Lower lobe of right lung (tissue), 2 donors: ENCODE measurements around the gene ZNF223. TPM values are rescaled to one million over a fixed set of nuclear protein-coding genes. Genes with fewer than 3 reads are reported as not detected.

ENCODE experiments used
- ATAC-seq, 2 donors: fragments of 200-7000 bp; cut with Tn5 transposase; one replicate each; pipeline ENCODE4 v1.9.1; 2020 to 2022; ENCODE audit warnings: mild to moderate bottlenecking in 2 of 2, moderate library complexity in 2 of 2
- DNase-seq: peaks from one replicate; pipeline ENCODE4 v3.0.0-alpha.2; 2020
- H3K27ac ChIP-seq: fragments of 200-600 bp; one replicate; pipeline ENCODE4 v1.8.0; 2022
- H3K27me3 ChIP-seq: fragments of 200-600 bp; one replicate; pipeline ENCODE4 v1.8.0; 2022; ENCODE audit warnings: low read depth
- H3K36me3 ChIP-seq: fragments of 200-600 bp; one replicate; pipeline ENCODE4 v1.8.0; 2022; ENCODE audit warnings: mild to moderate bottlenecking
- H3K4me1 ChIP-seq: fragments of 200-600 bp; one replicate; pipeline ENCODE4 v1.8.0; 2022
- H3K4me3 ChIP-seq: fragments of 200-600 bp; one replicate; pipeline ENCODE4 v1.8.0; 2022; ENCODE audit warnings: mild to moderate bottlenecking
- H3K9me3 ChIP-seq: fragments of 200-600 bp; one replicate; pipeline ENCODE4 v1.8.0; 2022
- intact Hi-C: fragments of 100-400 bp; cut with DNase I; formaldehyde crosslinking; loops from one replicate; pipeline ENCODE4 v1.11.0; 2022
- total RNA-seq: library from RNA; stranded (reverse); fragmentation: NEBNext Ultra II Directional; extraction: Animal tissue kit (Norgen Biotek cat#: 25700); gene quantifications from one replicate; pipeline ENCODE4 v1.2.1, GENCODE V29; 2021
- TF ChIP-seq, protein P1 (sequence below): fragments of 200-600 bp; IDR thresholded peaks from one replicate; pipeline ENCODE4 v1.8.0; 2022; ENCODE audit warnings: antibody characterized with exemption, mild to moderate bottlenecking
- donor health status: DM: no; HTN: yes; CAD: no; lungs with severe emphysema.

Gene ZNF223
- total RNA-seq, 1 donor from 2014 or later, result 5.7 TPM

- Histone ChIP-seq H3K4me1 (peaks cover 13% of the 10 kb centered on the region), H3K27me3 (no peaks in the 10 kb centered on the region), H3K4me3 (peak within 1 kb of the TSS; percentile 81), H3K27ac (peak within 1 kb of the TSS; percentile 57), H3K36me3 (peaks cover 26% of the 10 kb centered on the region), H3K9me3 (peaks cover 20% of the 10 kb centered on the region)
- DNase-seq, result peak; percentile 89
- ATAC-seq, result peak; percentile 98 to 100
- intact Hi-C loops, result no loop called here
- TF ChIP-seq, protein P1, sequence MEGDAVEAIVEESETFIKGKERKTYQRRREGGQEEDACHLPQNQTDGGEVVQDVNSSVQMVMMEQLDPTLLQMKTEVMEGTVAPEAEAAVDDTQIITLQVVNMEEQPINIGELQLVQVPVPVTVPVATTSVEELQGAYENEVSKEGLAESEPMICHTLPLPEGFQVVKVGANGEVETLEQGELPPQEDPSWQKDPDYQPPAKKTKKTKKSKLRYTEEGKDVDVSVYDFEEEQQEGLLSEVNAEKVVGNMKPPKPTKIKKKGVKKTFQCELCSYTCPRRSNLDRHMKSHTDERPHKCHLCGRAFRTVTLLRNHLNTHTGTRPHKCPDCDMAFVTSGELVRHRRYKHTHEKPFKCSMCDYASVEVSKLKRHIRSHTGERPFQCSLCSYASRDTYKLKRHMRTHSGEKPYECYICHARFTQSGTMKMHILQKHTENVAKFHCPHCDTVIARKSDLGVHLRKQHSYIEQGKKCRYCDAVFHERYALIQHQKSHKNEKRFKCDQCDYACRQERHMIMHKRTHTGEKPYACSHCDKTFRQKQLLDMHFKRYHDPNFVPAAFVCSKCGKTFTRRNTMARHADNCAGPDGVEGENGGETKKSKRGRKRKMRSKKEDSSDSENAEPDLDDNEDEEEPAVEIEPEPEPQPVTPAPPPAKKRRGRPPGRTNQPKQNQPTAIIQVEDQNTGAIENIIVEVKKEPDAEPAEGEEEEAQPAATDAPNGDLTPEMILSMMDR, result no peak
Observed at GRCh38 chr19:44025217-44025936, 26.5 kb upstream of the ZNF223 start, which contains the start of gene ZNF222. Gene ZNF222, plus strand, starts transcription at chr19:44025379. Its CDS starts 58 bp downstream, at chr19:44025437.

DNA sequence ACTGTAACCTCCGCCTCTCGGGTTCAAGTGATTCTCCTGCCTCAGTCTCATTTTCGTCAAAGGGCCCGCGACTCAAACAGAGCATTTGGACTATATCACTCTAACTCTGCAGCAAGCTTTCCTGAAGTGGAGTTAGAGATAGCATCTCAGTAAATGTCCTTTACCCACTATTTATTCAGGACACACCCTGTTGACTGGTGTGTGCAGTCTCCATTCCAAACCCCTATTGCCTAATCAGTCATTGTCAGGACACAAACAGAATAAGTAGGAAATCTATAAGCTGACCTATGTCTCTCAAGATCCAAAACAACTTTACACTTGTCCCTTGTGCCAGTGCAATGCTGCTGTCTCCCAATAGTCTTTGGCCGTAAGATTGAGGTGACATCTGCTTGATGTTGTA, 25.2 kb upstream of the ZNF223 start:
- Histone ChIP-seq H3K36me3 (peaks cover 33% of the 10 kb centered on the region), H3K27me3 (no peaks in the 10 kb centered on the region), H3K4me1 (peaks cover 13% of the 10 kb centered on the region), H3K9me3 (peaks cover 33% of the 10 kb centered on the region), H3K27ac (no peak overlapping the region), H3K4me3 (no peak overlapping the region)
- intact Hi-C loops, result no loop called here
- DNase-seq (no peak), ATAC-seq (no peak)
- TF ChIP-seq, protein P1, result no peak

DNA sequence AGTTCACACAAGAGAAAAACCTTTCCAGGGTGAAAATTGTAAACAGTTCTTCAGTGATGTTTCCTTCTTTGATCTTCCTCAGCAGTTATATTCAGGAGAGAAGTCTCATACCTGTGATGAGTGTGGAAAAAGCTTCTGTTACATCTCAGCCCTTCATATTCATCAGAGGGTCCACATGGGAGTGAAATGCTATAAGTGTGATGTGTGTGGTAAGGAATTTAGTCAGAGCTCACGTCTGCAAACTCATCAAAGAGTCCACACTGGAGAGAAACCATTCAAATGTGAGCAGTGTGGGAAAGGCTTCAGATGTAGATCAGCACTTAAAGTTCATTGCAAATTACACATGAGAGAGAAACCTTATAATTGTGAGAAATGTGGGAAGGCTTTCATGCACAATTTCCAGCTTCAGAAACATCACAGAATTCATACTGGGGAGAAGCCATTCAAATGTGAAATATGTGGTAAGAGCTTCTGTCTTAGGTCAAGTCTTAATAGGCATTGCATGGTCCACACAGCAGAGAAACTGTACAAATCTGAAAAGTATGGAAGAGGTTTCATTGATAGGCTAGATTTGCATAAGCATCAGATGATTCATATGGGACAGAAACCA, 19.7 kb upstream of the ZNF223 start:
- Histone ChIP-seq H3K9me3 (peaks cover 87% of the 10 kb centered on the region), H3K27ac (no peak overlapping the region), H3K4me3 (no peak overlapping the region), H3K4me1 (no peaks in the 10 kb centered on the region), H3K36me3 (peaks cover 33% of the 10 kb centered on the region), H3K27me3 (no peaks in the 10 kb centered on the region)
- no peak for ATAC-seq
- TF ChIP-seq, protein P1, result no peak
- DNase-seq, result no peak
- intact Hi-C loops, result no loop called here

DNA sequence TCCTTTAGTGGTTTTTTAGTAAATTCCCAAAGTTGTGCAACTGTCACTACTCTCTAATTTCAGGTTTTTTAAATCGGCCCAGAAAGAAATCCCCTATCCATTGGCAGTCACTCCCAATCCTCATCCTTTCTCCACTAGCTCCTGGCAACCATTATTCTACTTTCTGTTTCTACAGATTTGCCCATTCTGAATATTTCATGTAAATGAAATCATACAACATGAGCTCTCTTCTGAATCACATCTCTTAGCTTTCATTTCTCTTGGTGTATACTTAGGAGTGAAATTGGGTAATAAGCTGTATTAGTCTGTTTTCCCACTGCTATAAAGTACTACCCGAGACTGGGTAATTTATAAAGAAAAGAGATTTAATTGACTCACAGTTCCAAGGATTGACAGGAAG, 9.7 kb upstream of the ZNF223 start:
- ATAC-seq, result no peak
- peaks cover 19% of the 10 kb centered on the region for H3K9me3 ChIP-seq
- intact Hi-C loops, result no loop called here

DNA sequence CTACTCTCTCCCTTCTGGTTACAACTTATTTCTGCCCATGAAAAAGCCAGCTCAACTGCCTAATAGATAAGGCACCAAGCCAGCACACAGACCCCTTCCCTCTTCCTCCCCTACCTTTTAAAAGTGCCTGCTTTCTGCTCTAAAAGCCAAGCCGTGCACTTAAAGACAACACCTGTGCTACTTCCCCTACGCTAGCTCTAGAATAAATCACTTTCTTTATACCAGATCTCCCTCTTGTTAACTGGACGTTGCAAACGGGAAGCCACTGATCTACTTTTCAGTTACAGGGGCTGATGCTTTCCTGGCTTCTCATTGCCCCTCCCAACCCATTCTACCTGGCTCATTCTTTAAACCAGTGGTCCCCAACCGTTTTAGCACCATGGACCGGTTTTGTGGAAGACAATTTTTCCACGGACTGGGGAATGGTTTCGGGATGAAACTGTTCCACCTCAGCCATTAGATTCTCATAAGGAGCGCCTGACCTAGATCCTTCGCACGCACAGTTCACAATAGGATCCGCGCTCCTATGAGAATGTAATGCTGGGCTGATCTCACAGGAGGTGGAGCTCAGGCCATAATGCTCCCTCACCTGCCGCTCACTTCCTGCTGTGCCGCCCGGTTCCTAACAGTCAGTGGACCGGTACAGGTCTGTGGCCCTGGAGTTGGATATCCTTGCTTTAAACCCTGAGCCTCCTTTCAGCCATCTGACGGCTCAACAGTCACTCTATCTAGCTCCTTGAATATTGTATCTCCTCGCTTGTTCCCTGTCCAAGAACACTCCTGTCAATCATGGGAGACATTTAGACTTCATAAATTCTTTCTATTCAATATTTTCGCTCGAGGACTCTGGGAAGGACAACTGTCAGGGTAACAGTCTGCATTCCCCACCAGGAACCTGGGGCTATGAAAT, 841 bp upstream of the ZNF223 start:
- no peaks in the 10 kb centered on the region for H3K36me3 ChIP-seq
- intact Hi-C loops, result no loop called here
- H3K9me3 ChIP-seq, result no peaks in the 10 kb centered on the region
- H3K27ac ChIP-seq, result peak overlapping the region; percentile 72
- DNase-seq, result no peak
- peak; percentile 18 to 53 for ATAC-seq
- H3K27me3 ChIP-seq, result peaks cover 3% of the 10 kb centered on the region
- H3K4me1 ChIP-seq, result peaks cover 17% of the 10 kb centered on the region
- TF ChIP-seq, protein P1, result no peak
- H3K4me3 ChIP-seq, result peak overlapping the region; percentile 72

More for the DNA sequence above, 9.7 kb upstream of the ZNF223 start:
- H3K27me3 ChIP-seq, result peaks cover 4% of the 10 kb centered on the region
- no peak overlapping the region for H3K27ac ChIP-seq
- DNase-seq, result no peak
- TF ChIP-seq, protein P1, result no peak
- H3K4me1 ChIP-seq, result no peaks in the 10 kb centered on the region
- H3K36me3 ChIP-seq, result no peaks in the 10 kb centered on the region
- no peak overlapping the region for H3K4me3 ChIP-seq
